ENCODE results near the gene STX17.
"Not testable (repeated sequence)": the region's sequence is repeated elsewhere in the genome, so short reads cannot be mapped to it uniquely, and the experiment has no call there.

The STX17 gene

DNA sequence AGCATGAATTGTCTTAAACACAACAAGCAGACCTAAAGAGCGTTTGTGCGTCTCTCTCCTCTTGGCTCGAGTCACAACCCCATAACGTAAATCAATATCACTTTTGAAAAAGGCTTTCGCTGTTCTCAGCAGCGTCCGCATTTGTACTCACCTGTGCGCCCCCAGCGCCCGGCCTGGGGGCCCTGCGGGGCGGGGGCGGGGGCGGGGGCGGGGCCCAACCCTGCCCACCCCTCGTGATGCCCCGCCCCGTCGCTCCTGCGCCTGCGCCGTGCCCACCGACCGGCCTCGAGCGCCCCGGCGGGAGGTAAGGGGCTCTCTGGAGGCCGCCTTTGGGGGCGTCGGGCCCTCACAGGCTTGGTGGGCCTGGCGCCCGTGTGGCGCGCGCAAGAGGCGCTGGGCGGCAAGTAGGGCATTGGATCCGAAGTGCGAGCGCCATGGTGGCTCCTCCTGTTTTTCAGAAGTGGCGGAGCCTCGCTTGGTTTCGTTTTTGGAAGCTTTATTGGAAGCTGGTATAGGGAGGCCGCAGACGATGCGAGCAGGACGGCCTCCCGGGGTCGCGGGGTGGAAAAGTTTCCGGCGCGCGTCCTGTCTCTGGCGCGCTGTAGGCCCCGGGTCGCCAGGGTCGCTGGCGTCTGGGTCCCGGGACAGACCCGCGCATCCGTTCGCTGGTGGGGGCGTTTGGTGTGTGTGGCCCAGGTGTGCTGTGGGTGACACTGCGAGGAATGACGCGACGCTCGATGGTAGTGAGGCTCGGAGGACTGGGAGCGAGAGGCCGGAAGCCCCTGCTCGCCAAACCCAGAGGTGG lies at the start of gene STX17:
TSS of gene STX17 (plus strand) at position 252 of the 805 bp plus-strand sequence. CDS start 8,586 bp downstream, outside the sequence.
- DNase-seq = peak; percentile 58 to 75

DNA sequence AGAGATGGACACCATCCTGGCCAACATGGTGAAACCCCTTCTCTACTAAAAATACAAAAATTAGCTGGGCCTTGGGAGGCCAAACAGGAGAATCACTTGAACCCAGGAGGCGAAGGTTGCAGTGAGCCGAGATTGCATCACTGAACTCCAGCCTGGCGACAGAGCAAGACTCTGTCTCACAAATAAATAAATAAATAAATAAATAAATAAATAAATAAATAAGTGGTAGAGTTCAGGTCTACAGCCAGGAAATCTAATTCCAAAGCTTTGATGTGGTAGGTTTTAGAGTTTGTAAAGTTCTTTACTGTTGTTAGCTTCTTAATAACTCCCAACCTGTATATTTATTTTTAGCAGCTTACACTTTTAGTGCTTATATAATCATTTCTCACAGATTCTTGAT lies 48.9 kb upstream of the STX17 start:
- DNase-seq = not testable (repeated sequence)

DNA sequence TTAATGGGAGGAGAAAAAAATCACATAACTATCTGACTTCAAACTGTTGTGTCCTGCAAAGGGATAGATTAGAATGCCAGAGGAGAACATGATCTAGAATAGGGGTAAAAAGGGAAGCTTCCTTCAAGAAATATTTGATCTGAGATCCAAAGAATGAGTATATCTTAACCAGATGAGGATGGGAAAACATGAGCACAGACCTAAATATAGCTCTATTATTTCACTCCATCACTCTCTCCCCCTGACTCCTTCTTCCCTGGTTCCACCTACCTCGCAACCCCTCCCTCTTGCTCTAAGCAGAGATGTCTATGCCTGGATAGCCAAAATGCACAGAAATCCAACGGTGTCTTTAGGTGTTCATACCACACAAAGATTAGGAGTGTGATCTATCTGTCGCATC lies 48.4 kb upstream of the STX17 start:
- no peak for DNase-seq

DNA sequence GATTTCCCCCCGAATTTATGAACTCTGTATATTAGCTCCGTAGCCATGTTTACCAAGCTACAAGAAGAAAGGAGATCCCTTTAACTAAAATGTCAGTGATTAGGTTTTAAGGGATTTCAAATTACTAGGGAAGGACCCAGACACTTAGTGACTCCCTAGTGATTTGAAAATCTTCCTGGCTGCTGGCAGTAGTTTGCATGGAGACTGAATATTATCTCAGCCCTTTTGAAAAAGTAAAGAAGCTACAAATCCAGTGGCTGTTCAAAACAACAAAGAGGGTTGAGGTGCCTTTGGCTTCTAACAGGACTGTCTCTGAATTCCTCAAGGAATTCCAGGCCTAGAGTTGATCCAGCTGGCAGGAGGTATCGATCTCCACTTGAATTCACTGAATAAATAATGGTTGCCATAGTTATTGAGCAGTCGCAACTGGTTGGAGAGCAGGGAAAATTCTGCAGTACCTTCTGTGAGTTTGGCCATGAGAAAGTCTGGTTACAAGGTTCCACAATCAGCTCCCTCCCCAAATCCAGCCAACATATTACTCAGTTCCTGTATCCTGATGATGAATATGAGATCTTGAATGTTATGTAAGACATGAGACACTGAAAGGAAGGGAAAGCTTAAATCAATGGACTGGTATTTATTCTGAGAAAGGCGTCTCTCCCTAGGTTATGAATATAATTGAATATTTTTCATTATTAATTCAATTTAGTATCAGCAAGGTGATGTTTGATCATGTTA lies 47.0 kb upstream of the STX17 start:
- peak in 1 of 2 experiments; percentile 40 for DNase-seq

DNA sequence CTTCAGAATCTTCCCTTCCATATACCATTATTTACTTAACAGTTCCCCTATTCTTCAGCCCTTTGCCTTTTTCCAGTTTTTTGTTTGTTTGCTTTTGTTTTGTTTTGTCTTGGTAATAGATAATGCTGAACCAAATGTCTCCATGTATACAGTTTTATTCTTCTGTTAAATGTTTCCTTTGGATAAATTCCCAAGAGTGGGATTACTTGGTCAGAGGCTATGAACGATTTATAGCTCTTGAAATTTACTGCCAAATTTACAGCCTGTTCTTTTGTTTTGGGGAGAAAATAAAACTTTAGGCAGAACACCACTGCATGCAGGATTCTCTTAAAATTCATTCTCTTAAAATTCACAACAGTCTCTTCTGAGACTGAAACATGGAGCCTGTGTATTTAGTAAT lies 46.2 kb upstream of the STX17 start:
- DNase-seq = no peak

DNA sequence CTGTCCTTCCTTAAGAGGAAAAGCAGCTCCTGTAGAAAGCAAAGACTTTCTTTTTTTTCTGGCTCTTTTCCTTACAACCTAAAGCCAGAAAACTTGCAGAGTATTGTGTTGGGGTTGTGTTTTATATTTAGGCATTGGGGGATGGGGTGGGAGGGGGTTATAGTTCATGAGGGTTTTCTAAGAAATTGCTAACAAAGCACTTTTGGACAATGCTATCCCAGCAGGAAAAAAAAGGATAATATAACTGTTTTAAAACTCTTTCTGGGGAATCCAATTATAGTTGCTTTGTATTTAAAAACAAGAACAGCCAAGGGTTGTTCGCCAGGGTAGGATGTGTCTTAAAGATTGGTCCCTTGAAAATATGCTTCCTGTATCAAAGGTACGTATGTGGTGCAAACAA lies 42.5 kb upstream of the STX17 start:
- no peak for DNase-seq

DNA sequence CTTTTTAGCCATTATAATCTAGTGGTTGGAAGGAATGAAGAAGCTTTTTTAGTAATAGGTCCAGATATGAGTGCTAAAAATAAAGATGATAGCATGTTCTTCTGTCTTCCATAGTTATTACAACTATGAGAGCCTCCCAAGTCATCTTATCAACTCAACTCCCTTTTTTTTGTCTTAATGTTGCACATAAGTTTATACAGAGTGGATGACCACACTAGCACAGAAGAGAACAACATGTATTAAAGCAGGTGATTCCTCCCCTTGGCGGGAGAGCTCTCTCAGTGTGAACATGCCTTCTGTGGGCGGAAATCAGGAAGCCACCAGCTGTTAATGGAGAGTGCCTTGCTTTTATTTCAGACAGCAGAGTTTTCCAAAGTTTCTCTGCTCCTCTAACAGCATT lies 40.1 kb upstream of the STX17 start:
- DNase-seq = no peak

DNA sequence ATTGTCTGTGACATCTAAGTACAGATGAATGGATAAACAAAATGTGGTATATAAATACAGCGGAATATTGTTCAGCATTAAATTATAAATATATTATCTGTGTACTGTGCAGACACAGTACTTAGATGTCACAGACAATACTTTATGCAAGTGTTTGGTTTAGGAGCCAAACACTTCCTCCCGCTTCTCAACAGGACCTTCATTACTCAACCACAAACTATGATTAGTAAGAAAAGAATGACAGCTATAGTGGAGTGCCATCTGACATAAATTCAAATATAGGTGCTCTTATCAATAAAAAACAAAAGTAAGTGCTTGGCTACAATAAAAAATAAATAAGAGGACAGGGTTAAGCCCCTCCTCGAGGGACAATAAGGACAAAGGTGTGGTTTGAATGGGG lies 38.9 kb upstream of the STX17 start:
- no peak for DNase-seq

DNA sequence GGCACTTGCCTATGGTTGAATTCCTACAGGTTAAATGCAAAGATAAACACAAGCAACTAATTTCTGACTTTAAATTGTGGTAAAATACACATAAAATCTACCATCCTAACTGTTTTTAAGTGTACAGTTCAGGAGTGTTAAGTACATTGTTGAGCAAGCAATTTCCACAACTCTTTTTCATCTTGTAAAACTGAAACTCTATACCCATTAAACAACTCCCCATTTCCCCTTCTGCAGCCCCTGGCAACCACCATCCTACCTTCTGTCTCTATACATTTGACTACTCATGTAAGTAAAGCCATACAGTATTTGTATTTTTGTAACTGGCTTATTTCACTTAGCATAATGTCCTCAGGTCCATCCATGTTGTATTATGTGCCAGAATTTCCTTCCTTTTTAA lies 38.5 kb upstream of the STX17 start:
- DNase-seq = no peak

DNA sequence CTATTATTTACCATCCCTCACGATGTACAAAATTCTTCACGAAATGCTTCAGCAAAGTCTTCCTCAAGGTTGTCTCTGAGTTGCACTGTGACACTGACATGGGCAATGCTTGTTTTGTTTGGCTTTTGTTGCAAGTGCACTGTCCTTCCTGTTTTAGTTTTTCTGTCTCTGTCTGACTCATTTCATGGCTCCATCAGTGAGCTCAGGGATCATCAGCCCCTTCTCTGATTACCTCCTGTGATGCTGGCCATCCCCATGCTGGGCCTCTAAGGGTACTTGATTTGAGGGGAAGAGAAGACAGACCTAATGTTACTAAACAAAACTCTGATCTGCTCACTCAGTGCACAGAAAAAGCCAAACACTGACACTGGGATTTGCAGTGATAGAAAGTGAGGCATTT lies 37.6 kb upstream of the STX17 start:
- DNase-seq = no peak

DNA sequence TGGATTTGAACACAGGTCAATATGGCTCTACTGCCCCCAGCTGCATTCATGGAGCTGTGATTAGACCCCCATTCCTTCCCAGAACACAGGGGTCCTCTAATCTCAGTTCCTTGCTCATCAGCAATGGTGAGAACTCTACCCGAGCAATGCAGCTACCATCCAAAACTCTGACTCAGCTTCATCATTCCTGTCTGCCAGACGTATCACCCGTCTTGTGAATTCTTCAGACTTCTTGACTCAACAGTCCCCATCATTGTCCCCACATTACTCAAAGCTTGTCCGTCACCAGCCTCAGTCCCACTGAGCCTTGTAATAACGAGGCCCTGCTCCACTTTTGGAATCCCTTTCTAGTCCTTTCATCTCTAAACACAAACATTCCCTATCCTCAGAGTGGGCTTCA lies 36.3 kb upstream of the STX17 start:
- no peak for DNase-seq

DNA sequence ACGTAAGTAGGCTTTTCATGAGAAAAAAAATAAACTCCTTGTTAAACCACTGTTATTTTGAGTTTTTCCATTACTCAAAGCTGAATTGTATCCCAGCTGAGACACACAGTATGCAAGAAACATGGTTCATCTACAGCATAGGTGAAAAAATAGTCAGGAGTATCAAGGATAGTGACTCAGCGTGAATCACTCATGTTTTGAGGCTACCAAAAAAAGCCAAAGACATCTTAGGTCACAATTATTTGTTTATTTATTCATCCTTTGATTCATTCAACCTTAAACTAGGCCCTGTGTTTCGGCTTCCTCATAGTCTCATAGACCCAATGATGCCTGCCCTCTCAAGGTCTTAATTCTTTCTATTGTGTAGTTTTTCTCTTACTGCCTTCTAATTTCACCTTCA lies 32.9 kb upstream of the STX17 start:
- DNase-seq = no peak

DNA sequence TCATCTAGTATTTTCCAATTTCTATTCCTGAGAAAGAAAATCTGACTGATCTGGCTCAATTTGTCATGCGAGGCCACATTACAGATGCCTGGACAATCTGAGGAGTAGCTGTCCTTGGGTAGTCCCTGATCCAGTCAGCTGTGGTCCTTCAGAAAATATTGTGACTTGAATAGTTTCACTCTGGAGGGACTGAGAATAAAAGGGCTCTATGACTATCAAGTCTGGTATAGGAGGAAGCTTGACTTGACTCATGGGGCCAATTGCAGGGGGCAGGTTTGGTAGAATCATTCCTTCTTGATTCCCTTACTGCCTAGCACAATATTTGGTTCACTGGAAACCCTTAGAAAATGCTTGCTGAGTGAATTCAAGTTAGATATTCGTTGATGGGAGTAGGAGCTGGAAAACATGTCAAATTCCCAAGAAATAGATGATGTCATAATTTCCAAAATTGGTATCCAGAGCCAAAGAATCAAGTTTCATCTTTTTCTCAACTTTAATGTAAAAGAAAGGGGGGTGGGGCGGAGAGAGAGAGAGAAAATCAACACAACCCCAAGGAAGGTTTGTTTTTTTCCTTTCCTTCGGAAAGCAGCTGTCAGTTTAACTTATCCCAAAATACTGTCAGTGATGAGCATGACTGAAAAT lies 32.4 kb upstream of the STX17 start:
- DNase-seq = no peak

DNA sequence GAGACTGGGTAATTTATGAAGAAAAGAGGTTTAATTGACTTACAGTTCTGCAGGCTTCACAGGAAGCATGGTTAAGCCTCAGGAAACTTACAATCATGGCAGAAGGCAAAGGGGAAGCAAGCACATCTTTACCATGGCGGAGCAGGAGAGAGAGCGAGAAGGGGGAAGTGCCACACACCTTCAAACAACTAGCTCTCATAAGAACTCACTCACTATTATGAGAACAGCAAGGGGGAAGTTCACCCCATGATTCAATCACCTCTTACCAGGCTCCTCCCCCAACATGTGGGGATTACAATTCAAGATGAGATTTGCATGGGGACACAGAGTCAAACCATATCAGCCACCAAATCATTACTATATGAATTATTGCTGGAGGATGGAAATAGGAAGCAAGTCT lies 30.3 kb upstream of the STX17 start:
- no peak for DNase-seq

DNA sequence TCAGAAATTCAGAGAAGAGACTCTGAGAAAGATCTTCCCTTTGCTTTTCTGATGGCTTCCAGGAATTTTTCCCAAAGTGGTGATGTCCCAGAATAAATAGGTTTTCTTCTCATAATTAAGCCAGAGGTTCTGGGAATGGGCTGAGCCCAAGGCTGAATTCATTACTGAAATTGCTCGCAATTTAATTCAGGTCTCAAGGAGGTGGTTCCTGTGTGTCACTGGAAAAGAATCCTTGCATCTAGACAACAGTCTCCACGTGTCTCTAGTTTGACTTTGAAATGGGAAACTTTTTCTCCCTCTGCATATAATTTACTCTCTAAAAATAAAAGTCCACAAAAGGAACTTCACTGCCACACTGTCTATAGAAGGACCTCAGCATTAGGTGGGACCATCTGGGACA lies 27.8 kb upstream of the STX17 start:
- no peak for DNase-seq

DNA sequence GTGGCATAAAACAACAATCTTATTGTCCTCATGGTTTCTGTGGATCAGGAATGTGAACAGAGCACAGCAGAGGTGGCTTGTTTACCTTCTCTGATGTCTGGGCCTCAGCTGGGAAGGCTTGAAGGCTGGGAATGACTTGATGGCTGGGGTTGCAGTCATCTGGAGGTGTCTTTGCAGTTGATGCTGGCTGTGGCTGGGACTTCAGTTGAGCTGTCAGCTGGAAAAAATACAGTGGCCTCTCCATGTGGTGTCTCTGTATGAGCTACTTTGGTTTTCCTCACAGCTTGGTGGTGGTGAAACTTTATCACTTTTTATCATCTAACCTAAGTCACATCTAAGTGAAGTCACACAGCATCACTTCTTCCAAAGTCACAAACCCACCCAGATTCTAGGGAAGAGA lies 24.7 kb upstream of the STX17 start:
- DNase-seq = no peak

DNA sequence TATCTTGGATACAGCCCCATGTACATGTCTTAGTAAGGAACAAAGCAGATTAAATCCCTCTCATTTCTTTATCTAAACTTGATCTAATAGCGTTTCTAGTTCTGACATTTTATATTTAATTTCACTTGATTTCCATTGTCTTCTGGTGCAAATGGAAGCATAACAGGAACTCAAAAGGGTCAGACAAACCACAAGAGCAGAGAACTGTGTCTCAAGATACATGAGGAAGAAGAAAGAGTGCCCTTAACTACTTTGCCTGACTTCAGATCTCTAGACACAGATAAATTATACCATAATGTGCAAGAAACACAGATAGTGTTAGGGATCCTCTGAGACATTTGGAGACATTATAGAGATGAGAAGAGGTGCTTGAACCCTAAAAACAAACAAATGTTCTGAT lies 20.7 kb upstream of the STX17 start:
- no peak for DNase-seq

DNA sequence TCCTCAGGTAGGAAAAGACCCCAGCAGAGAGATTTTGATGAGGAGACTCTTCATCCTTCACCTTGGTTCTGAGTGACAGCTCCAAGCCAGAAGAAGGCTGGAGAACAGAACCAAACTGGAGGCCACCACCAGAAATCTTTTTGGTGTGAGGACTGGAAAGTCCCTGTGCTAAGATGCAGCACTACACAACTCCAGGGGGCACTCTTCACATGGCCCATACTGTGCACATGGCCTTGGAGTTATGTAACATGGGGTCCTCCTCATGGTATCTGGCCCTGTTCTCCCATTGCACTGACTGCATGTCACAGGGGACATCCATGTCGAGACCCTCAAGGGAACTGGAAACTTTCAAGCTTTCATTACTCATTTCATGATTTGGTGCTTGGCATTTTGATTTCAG lies 17.3 kb upstream of the STX17 start:
- no peak for DNase-seq

DNA sequence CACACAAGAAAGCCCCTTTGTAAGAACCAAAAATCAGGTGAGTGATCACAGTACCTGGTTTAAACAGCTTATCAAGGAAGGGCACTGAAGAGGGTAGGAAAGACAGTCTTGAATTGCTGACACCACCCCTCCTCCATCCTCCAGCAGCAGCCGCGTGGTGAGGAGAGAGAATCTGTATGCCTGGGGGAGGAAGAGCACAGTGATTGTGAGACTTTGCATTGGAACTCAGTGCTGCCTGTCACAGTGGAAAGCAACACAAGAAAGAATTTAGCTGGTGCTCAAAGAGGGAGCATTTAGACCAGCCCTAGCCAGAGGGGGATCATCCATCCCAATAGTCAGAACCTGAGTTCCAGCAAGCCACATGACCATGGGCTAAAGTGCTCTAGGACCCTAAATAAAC lies 11.6 kb upstream of the STX17 start:
- no peak for DNase-seq

DNA sequence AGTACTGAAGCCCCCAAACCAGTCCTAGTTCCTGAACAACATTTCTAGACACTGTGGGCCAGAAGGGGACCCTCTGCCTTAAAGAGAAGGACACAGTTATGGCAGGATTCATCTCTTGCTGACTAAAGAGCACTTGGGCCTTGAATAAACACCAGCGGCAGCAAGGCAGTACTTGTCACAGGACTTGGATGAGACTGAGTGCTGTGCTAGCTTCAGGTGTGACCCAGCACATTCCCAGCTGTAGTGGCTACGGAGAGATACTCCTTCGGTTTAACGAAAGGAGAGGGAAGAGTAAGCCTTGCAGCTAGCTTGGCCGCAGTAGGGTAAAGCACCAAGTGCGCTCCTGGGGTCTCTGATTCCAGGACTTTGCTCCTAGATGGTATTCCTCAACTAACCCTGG lies 10.9 kb upstream of the STX17 start:
- DNase-seq = no peak

DNA sequence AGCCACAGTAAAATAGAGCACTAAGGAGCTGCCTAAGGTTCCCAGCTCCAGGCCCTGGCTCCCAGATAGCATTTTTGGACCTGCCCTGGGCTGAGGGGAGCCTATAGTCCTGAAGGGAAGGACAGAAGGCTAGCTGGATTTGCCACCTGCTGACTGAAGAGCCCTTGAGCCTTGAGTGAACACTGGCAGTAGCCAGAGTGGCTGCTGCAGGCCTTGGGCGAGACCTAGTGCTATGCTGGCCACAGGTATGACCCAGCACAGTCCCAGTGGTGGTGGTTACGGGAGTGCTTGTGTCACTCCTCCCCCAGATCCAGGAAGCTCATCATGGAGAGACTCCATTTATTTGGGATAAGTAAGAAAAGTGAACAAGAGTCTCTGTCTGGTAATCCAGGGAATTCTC lies 10.3 kb upstream of the STX17 start:
- peak in 1 of 2 experiments; percentile 43 for DNase-seq

DNA sequence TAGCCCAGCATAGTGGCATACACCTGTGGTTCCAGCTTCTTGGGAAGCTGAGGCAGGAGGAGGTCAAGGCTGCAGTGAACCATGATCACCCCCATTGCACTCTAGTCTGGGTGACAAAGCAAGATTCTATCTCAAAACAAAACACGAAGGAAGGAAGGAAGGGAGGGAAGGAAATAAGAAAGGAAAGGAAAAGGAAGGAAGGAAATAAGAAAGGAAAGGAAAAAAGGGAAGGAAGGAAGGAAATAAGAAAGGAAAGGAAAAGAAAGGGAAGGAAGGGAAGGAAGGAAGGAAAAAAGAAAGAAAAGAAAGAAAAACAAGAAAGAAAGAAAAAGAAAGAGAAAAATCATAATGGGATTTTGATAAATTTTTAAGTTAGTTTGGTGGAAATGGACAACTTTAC lies 3.1 kb upstream of the STX17 start:
- no peak for DNase-seq

DNA sequence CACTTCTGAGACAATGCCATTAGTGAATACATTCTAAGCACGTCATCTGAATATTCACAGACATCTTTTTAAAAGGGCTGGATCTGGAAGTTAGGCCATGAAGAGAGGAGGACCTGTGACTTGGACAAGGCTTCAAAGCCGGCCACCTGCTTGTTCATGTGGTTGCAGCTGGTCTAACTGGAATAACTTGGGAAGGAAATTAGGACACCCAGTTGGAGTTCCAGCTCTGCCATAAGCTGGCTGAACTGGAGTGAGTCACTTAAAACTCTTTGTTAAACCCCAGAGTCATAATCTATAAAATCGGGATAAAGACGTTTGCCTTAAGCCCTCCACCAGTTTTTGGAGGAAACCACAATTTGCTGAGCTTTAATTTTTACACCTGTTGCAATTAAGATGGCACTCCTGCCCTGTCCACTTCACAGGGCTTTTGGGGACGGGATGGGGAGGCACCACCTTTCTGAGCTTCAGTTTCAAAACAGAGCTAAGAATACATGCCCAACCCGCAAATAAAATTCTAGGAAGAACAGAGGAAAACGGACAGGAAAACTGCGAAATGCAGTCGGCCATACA lies 536 bp upstream of the STX17 start:
- DNase-seq = no peak

DNA sequence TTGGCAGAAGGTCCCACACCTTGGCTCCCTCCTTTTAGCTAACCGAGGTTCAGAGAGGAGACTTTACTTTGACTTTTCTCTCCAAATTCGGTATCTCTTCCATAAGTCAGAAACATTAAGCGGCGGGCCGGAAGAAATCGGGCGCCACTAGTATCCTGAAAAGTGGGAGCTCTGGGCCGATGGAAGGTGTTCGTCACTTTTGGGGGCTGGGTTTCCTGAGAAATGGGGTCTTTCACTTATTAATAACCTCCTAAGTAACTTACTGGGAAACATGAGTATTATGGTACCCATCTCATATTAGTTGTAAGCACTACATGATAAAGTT lies 716 bp downstream of the STX17 start:
- DNase-seq = no peak
